Measurements from ENCODE around the gene MAP2K7. TPM values are rescaled to one million over a fixed set of nuclear protein-coding genes. Genes with fewer than 3 reads are reported as not detected.

Gene MAP2K7
- total RNA-seq, 2 experiments from 2014 or later: 36.8 to 37.0 TPM

DNA sequence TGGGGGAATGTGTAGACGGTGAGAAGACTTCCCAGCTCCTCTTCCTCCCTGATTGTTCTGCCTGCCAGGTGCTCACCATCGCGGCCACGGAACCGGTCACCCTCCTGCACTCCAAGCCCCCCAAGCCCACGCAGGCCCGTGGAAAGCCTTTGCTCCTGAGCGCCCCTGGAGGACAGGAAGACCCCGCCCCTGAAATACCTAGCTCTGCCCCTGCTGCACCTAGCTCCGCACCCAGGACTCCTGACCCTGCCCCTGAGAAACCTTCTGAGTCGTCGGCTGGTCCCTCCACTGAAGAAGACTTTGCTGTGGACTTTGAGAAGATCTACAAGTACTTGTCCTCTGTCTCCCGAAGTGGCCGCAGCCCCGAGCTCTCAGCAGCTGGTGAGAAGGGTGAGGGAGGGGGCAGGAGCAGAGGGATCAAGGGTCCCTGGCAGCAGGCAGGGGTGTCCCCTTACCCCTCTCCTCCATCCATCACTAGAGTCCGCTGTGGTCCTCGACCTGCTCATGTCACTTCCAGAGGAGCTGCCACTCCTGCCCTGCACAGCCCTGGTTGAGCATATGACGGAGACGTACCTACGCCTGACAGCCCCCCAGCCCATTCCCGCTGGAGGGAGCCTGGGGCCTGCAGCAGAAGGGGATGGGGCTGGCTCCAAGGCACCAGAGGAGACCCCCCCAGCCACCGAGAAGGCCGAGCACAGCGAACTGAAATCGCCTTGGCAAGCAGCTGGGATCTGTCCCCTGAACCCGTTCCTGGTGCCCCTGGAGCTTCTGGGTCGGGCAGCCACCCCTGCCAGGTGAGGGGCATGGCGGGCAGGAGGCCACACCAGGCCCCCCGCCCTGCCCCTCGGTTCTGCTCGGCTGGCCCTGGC lies 18.5 kb downstream of the MAP2K7 start:
- peaks cover 24% of the 10 kb centered on the region for H3K4me1 Mint-ChIP-seq (ENCODE audit: low read depth)
- DNase-seq (no peak), ATAC-seq (no peak)
- no peak overlapping the region for H3K4me3 Mint-ChIP-seq
- POLR2A ChIA-PET: interaction anchor here (1.2 to 4.8 kb wide), 3 partner anchors 9 to 53 kb away, joined by 3 to 38 read pairs (median 7); partner anchors contain the start of gene TIMM44
- intact Hi-C loops (cut with micrococcal nuclease): loop anchor here (10.0 kb wide), 1 partner anchor 67 kb away; no protein-coding TSS in a partner anchor
- peaks cover 3% of the 10 kb centered on the region for H3K36me3 Mint-ChIP-seq (ENCODE audit: low read depth)
- no peaks in the 10 kb centered on the region for H3K9me3 Mint-ChIP-seq
- CTCF ChIA-PET: interaction anchor here (1.1 to 4.5 kb wide), 3 partner anchors 22 to 53 kb away, joined by 3 to 31 read pairs (median 4); partner anchors contain the start of gene TIMM44
- no peak overlapping the region for H3K27ac Mint-ChIP-seq
- H3K27me3 Mint-ChIP-seq: peaks cover 10% of the 10 kb centered on the region
- TF ChIP-seq, protein P1, sequence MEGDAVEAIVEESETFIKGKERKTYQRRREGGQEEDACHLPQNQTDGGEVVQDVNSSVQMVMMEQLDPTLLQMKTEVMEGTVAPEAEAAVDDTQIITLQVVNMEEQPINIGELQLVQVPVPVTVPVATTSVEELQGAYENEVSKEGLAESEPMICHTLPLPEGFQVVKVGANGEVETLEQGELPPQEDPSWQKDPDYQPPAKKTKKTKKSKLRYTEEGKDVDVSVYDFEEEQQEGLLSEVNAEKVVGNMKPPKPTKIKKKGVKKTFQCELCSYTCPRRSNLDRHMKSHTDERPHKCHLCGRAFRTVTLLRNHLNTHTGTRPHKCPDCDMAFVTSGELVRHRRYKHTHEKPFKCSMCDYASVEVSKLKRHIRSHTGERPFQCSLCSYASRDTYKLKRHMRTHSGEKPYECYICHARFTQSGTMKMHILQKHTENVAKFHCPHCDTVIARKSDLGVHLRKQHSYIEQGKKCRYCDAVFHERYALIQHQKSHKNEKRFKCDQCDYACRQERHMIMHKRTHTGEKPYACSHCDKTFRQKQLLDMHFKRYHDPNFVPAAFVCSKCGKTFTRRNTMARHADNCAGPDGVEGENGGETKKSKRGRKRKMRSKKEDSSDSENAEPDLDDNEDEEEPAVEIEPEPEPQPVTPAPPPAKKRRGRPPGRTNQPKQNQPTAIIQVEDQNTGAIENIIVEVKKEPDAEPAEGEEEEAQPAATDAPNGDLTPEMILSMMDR (IDR thresholded peaks at IDR 0.05): no peak

DNA sequence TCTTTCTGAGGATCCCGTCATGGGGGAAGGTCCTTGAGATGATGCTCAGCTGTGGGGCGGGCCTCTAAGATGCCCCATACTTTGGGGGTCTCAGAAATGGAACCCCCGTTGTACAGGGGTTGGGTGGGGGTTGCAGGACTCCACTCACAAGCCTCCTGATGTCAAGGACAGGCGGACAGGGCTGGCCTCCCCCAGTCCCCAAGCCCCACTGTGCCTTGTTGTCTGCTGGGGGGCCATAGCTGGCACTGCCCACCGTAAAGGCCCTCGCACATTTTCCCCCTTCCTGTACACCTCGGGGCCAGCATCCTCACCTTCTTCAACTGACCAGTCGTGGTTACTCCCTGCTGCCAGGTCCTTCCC lies 19.1 kb downstream of the MAP2K7 start:
- H3K27me3 Mint-ChIP-seq: peaks cover 10% of the 10 kb centered on the region
- ATAC-seq: no peak
- peaks cover 20% of the 10 kb centered on the region for H3K4me1 Mint-ChIP-seq (ENCODE audit: low read depth)
- H3K36me3 Mint-ChIP-seq (ENCODE audit: low read depth): peaks cover 3% of the 10 kb centered on the region
- DNase-seq: no peak
- TF ChIP-seq, protein P1 (IDR thresholded peaks at IDR 0.05): no peak
- no peaks in the 10 kb centered on the region for H3K9me3 Mint-ChIP-seq
- intact Hi-C loops (cut with micrococcal nuclease): loop anchor here (10.0 kb wide), 1 partner anchor 68 kb away; no protein-coding TSS in a partner anchor
- CTCF ChIA-PET: interaction anchor here (1.2 to 4.5 kb wide), 3 partner anchors 21 to 70 kb away, joined by 3 to 31 read pairs (median 4); partner anchors contain the start of gene TIMM44
- POLR2A ChIA-PET: interaction anchor here (1.2 to 4.8 kb wide), 2 partner anchors 20 to 54 kb away, joined by 3 to 38 read pairs; partner anchors contain the start of gene TIMM44
- H3K4me3 Mint-ChIP-seq: no peak overlapping the region
- H3K27ac Mint-ChIP-seq: no peak overlapping the region

GRCh38 chr19:7923295-7924191 lies 19.9 kb downstream of the MAP2K7 start:
- peaks cover 4% of the 10 kb centered on the region for H3K27me3 Mint-ChIP-seq
- ATAC-seq (no peak), DNase-seq (no peak)
- H3K9me3 Mint-ChIP-seq: no peaks in the 10 kb centered on the region
- TF ChIP-seq, protein P1 (IDR thresholded peaks at IDR 0.05): no peak
- POLR2A ChIA-PET: interaction anchor here (0.9 to 4.8 kb wide), 4 partner anchors 20 to 55 kb away, joined by 3 to 38 read pairs (median 4); partner anchors contain the start of gene TIMM44
- intact Hi-C loops (cut with micrococcal nuclease): loop anchor here (10.0 kb wide), 1 partner anchor 69 kb away; no protein-coding TSS in a partner anchor
- H3K36me3 Mint-ChIP-seq (ENCODE audit: low read depth): peaks cover 7% of the 10 kb centered on the region
- CTCF ChIA-PET: interaction anchor here (1.1 to 4.5 kb wide), 3 partner anchors 20 to 355 kb away, joined by 3 to 31 read pairs (median 3); partner anchors contain the start of gene TIMM44
- no peak overlapping the region for H3K27ac Mint-ChIP-seq
- H3K4me3 Mint-ChIP-seq: no peak overlapping the region
- H3K4me1 Mint-ChIP-seq (ENCODE audit: low read depth): peaks cover 21% of the 10 kb centered on the region

DNA sequence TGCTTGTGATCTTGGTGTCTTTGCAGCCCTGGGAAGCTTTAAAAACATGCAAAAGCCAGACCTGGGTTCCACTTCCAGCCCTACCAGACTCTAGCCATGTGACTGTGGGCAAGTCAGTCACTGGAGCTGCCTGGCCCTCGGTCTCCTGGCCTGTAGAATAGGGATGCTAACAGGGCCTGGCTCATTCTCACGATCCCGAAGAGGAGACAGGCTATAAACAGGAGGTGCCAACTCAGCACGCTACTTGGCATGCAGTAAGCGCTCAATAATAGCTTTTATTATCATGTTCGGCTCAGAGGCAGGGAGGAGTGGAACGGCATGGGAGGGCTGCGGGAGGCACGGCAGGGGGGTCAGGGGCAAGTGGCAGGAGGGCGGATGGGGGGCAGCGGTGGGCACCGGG lies 20.6 kb downstream of the MAP2K7 start:
- no peak for ATAC-seq
- Mint-ChIP-seq H3K9me3 (no peaks in the 10 kb centered on the region), H3K4me3 (no peak overlapping the region), H3K27ac (no peak overlapping the region), H3K4me1 (ENCODE audit: low read depth) (peaks cover 27% of the 10 kb centered on the region), H3K27me3 (peaks cover 4% of the 10 kb centered on the region), H3K36me3 (ENCODE audit: low read depth) (peaks cover 12% of the 10 kb centered on the region)
- TF ChIP-seq, protein P1 (IDR thresholded peaks at IDR 0.05): no peak
- DNase-seq: no peak
- intact Hi-C loops (cut with micrococcal nuclease): loop anchor here (10.0 kb wide), 1 partner anchor 69 kb away; no protein-coding TSS in a partner anchor
- ChIA-PET POLR2A (interaction anchor here (0.9 to 4.8 kb wide), 3 partner anchors 19 to 55 kb away, joined by 3 to 38 read pairs (median 5); partner anchors contain the start of gene TIMM44), CTCF (interaction anchor here (1.1 to 1.4 kb wide), 2 partner anchors 72 to 356 kb away, joined by 3 read pairs; no protein-coding TSS in a partner anchor)
